Gastrocnemius medialis (tissue), 4 donors: ENCODE data around the gene PPM1K. TPM values are rescaled to one million over a fixed set of nuclear protein-coding genes. Genes with fewer than 3 reads are reported as not detected.

Experiments used
- ATAC-seq, 2 donors: fragments of 150-250 bp; one replicate each; pipeline ENCODE4 v1.9.1; 2016
- DNase-seq, 2 donors: peaks; one replicate each; pipeline ENCODE4 v3.0.0-alpha.2; 2019
- H3K27ac ChIP-seq, 4 donors: fragments of 200-600 bp; sonication (generic); 1 replicate in 1 of 4; 2 replicates in 3 of 4; pipeline ENCODE4 v1.5.1; 2016 to 2018; ENCODE audit warnings: mild to moderate bottlenecking in 2 of 4, moderate library complexity in 1 of 4
- H3K27me3 ChIP-seq, 3 donors: fragments of 200-600 bp; sonication (generic) in 2 of 3; 1 replicate in 1 of 3; 2 replicates in 2 of 3; pipeline versions ENCODE4 v1.5.1 to v1.6.0; 2016 to 2019; ENCODE audit warnings: mild to moderate bottlenecking in 1 of 3, moderate library complexity in 1 of 3
- H3K36me3 ChIP-seq, 2 donors: fragments of 200-600 bp; sonication (generic) in 1 of 2; one replicate each; pipeline ENCODE4 v1.5.1; 2017 to 2018
- H3K4me1 ChIP-seq, 2 donors: fragments of 200-600 bp; sonication (generic) in 1 of 2; one replicate each; pipeline ENCODE4 v1.5.1; 2016 to 2017; ENCODE audit warnings: mild to moderate bottlenecking in 2 of 2
- H3K4me3 ChIP-seq, 4 donors: fragments of 200-600 bp; sonication (generic) in 3 of 4; 1 replicate in 1 of 4; 2 replicates in 3 of 4; pipeline ENCODE4 v1.5.1; 2016 to 2019; ENCODE audit warnings: mild to moderate bottlenecking in 2 of 4
- H3K9me3 ChIP-seq, 3 donors: fragments of 200-600 bp; sonication (generic) in 2 of 3; 1 replicate in 1 of 3; 2 replicates in 2 of 3; pipeline ENCODE4 v1.5.1; 2016 to 2019
- CTCF ChIP-seq, 5 experiments: fragments of 450-650 bp in 3 of 5; fragments of 200-600 bp in 2 of 5; sonication (generic) in 2 of 5; IDR thresholded peaks in 4 of 5; conservative IDR thresholded peaks in 1 of 5; 1 replicate in 4 of 5; 2 replicates in 1 of 5; pipeline ENCODE4 v1.5.1; 2016 to 2019; ENCODE audit warnings: antibody characterized with exemption in 5 of 5, mild to moderate bottlenecking in 3 of 5, moderate library complexity in 3 of 5
- POLR2A ChIP-seq, 2 donors: fragments of 450-650 bp; IDR thresholded peaks; one replicate each; pipeline ENCODE4 v1.6.1; 2017; ENCODE audit warnings: antibody characterized with exemption in 2 of 2, mild to moderate bottlenecking in 2 of 2, moderate library complexity in 2 of 2
- in situ Hi-C, 4 donors: fragments of 200-750 bp; cut with MboI; loops; one replicate each; pipeline versions ENCODE4 v1.15.0 to v1.8.0; 2017; ENCODE audit warnings: low sequenced_read_pairs in 4 of 4
- intact Hi-C: fragments of 100-400 bp; cut with DNase I; formaldehyde crosslinking; loops from one replicate; pipeline ENCODE4 v1.15.1; 2023; ENCODE audit warnings: low total_unique reads
- total RNA-seq, 4 donors: library from RNA; depleted of rRNA; stranded (reverse); fragments of >200 nt; gene quantifications; one replicate each; pipeline versions ENCODE4 v1.1.0 to v1.2.3, GENCODE V29; 2016

PPM1K gene
- total RNA-seq, 4 donors from 2014 or later: 3.3 to 9.5 (median 6.9) TPM

- Histone ChIP-seq H3K27ac (peak overlapping the region; percentile 81 to 89 (median 86)), H3K9me3 (no peaks in the 10 kb centered on the region), H3K4me1 (peaks cover 32 to 39% of the 10 kb centered on the region in 2 donors), H3K36me3 (no peaks in the 10 kb centered on the region), H3K4me3 (peak overlapping the region in 1 of 4 donors; percentile 41), H3K27me3 (no peaks in the 10 kb centered on the region)
- DNase-seq: peak in 1 of 2 donors; percentile 14
- in situ Hi-C loops (no loop called here), intact Hi-C loops (loop anchor here (10.0 kb wide), 1 partner anchor 351 kb away; the partner anchor contains the start of gene HERC3)
- ATAC-seq: no peak
- TF ChIP-seq POLR2A (IDR thresholded peaks at IDR 0.05): no peak
- TF ChIP-seq CTCF (IDR thresholded peaks at IDR 0.05 in 4 of 5, conservative IDR thresholded peaks at IDR 0.05 in 1 of 5): no peak
Observed at GRCh38 chr4:88244056-88244455, 40.3 kb downstream of the PPM1K start.

- ATAC-seq: peak; percentile 77 to 88
- peaks cover 32 to 39% of the 10 kb centered on the region in 2 donors for H3K4me1 ChIP-seq
- intact Hi-C loops (loop anchor here (2.0 to 10.0 kb wide), 2 partner anchors 99 to 353 kb away; partner anchors contain the start of gene HERC3), in situ Hi-C loops (no loop called here)
- no peaks in the 10 kb centered on the region for H3K36me3 ChIP-seq
- no peak overlapping the region for H3K4me3 ChIP-seq
- no peaks in the 10 kb centered on the region for H3K27me3 ChIP-seq
- peak overlapping the region; percentile 65 to 86 (median 72) for H3K27ac ChIP-seq
- H3K9me3 ChIP-seq: no peaks in the 10 kb centered on the region
- TF ChIP-seq CTCF (IDR thresholded peaks at IDR 0.05 in 4 of 5, conservative IDR thresholded peaks at IDR 0.05 in 1 of 5) (no peak), POLR2A (IDR thresholded peaks at IDR 0.05) (no peak)
- peak; percentile 80 to 84 for DNase-seq
Observed at GRCh38 chr4:88242144-88242543, 42.2 kb downstream of the PPM1K start.

GRCh38 chr4:88240297-88240714 lies 44.1 kb downstream of the PPM1K start:
- Histone ChIP-seq H3K36me3 (no peaks in the 10 kb centered on the region), H3K4me3 (no peak overlapping the region), H3K4me1 (peaks cover 30 to 39% of the 10 kb centered on the region in 2 donors), H3K27ac (peak overlapping the region in 2 of 4 donors; percentile 20 to 33), H3K27me3 (no peaks in the 10 kb centered on the region), H3K9me3 (no peaks in the 10 kb centered on the region)
- intact Hi-C loops (loop anchor here (10.0 kb wide), 1 partner anchor 354 kb away; the partner anchor contains the start of gene HERC3), in situ Hi-C loops (no loop called here)
- DNase-seq: peak; percentile 49 to 72
- ATAC-seq: peak in 1 of 2 donors; percentile 11
- TF ChIP-seq POLR2A (IDR thresholded peaks at IDR 0.05) (no peak), CTCF (IDR thresholded peaks at IDR 0.05 in 4 of 5, conservative IDR thresholded peaks at IDR 0.05 in 1 of 5) (no peak)

GRCh38 chr4:88230969-88231771 lies 53.2 kb downstream of the PPM1K start:
- peaks cover 11 to 12% of the 10 kb centered on the region in 2 donors for H3K4me1 ChIP-seq
- H3K27me3 ChIP-seq: no peaks in the 10 kb centered on the region
- peak overlapping the region; percentile 17 to 42 (median 37) for H3K4me3 ChIP-seq
- TF ChIP-seq CTCF (IDR thresholded peaks at IDR 0.05 in 4 of 5, conservative IDR thresholded peaks at IDR 0.05 in 1 of 5) (no peak), POLR2A (IDR thresholded peaks at IDR 0.05) (no peak)
- H3K9me3 ChIP-seq: no peaks in the 10 kb centered on the region
- in situ Hi-C loops (no loop called here), intact Hi-C loops (no loop called here)
- no peaks in the 10 kb centered on the region for H3K36me3 ChIP-seq
- no peak for ATAC-seq
- DNase-seq: no peak
- peak overlapping the region; percentile 25 to 64 (median 56) for H3K27ac ChIP-seq
